HepG2 (cell line): ENCODE data around the gene SMG5. TPM values are rescaled to one million over a fixed set of nuclear protein-coding genes. Genes with fewer than 3 reads are reported as not detected.

Experiments
- ATAC-seq: fragments of 200-7000 bp; cut with Tn5 transposase; 3 replicates; pipeline ENCODE4 v1.9.1; 2020; ENCODE audit warnings: mild to moderate bottlenecking, moderate library complexity
- BruUV-seq: library from RNA; stranded (reverse); fragments of 400-500 nt; replicated peaks from 2 replicates; lab custom pipeline; 2021; lab: Mats Ljungman, UMichigan
- CTCF ChIA-PET: fragments of 300-600 bp; formaldehyde crosslinking; extraction: SDS; loops from one replicate; lab custom pipeline; 2021; ENCODE audit warnings: low total read pairs, inconsistent platforms, low intra/inter-chr PET ratio; lab: Yijun Ruan, JAX
- POLR2A ChIA-PET: fragments of 350-600 bp; sonication (Branson Sonifier 250); formaldehyde crosslinking; loops from one replicate; lab custom pipeline; 2020; ENCODE audit warnings: antibody characterized with exemption, inconsistent platforms; lab: Yijun Ruan, JAX
- DNase-seq: peaks from one replicate; pipeline ENCODE4 v3.0.0-alpha.2; 2015; ENCODE audit warnings: low spot score
- FAIRE-seq: peaks from 3 replicates; lab custom pipeline; 2011; peaks lifted over from hg19 to GRCh38; lab: Jason Lieb, UNC
- H2AFZ ChIP-seq: one replicate; pipeline ENCODE4 v1.6.1; 2011; ENCODE audit warnings: low read length, inconsistent platforms
- H3K27ac ChIP-seq: fragments of 300-600 bp; 3 replicates; pipeline ENCODE4 v1.8.0; 2011; ENCODE audit warnings: mixed run types, mild to moderate bottlenecking, mixed read lengths, low read length, inconsistent platforms; ENCODE audit not compliant: insufficient read depth; ENCODE audit errors: extremely low read length
- H3K27me3 ChIP-seq, 2 experiments: fragments of 200-600 bp in 1 of 2; 2 replicates in 1 of 2; 3 replicates in 1 of 2; pipeline versions ENCODE4 v1.6.0 to v1.8.0; 2011; ENCODE audit warnings: low read length in 2 of 2, mild to moderate bottlenecking in 2 of 2, moderate library complexity in 2 of 2, inconsistent platforms in 1 of 2; ENCODE audit not compliant: insufficient read depth in 2 of 2, control insufficient read depth in 1 of 2
- H3K36me3 ChIP-seq, 2 experiments: fragments of 200-600 bp in 1 of 2; replicated peaks in 1 of 2; 2 replicates in 1 of 2; 3 replicates in 1 of 2; pipeline versions ENCODE4 v1.5.1 to v1.8.0; 2011; ENCODE audit warnings: low read length in 2 of 2, inconsistent platforms in 1 of 2; ENCODE audit not compliant: insufficient read depth in 2 of 2, control insufficient read depth in 1 of 2
- H3K4me1 ChIP-seq: 2 replicates; pipeline ENCODE4 v1.5.1; 2012; ENCODE audit warnings: low read length, inconsistent platforms; ENCODE audit not compliant: insufficient read depth
- H3K4me2 ChIP-seq: 2 replicates; pipeline ENCODE4 v1.6.0; 2011; ENCODE audit warnings: low read depth, low read length, inconsistent platforms
- H3K4me3 ChIP-seq, 3 experiments: fragments of 200-600 bp in 1 of 3; sonication (generic), shearing (Covaris generic) in 1 of 3; replicated peaks in 1 of 3; 2 replicates each; pipeline ENCODE4 v1.5.1; 2011 to 2016; ENCODE audit warnings: low read length in 3 of 3, inconsistent platforms in 2 of 3, low read depth in 2 of 3, mild to moderate bottlenecking in 2 of 3, control low read depth in 1 of 3, mixed read lengths in 1 of 3; ENCODE audit not compliant: insufficient read depth in 1 of 3
- H3K79me2 ChIP-seq: one replicate; pipeline ENCODE4 v1.6.1; 2011; ENCODE audit warnings: low read length, inconsistent platforms; ENCODE audit not compliant: insufficient read depth
- H3K9ac ChIP-seq: 2 replicates; pipeline ENCODE4 v1.6.0; 2011; ENCODE audit warnings: mild to moderate bottlenecking, low read depth, low read length, inconsistent platforms; ENCODE audit not compliant: insufficient read depth
- H3K9me3 ChIP-seq: 2 replicates; pipeline ENCODE4 v1.5.1; 2012; ENCODE audit warnings: mild to moderate bottlenecking, low read length
- H4K20me1 ChIP-seq: 2 replicates; pipeline ENCODE4 v1.6.0; 2011; ENCODE audit warnings: inconsistent platforms, mild to moderate bottlenecking, low read length, moderate library complexity; ENCODE audit not compliant: insufficient read depth
- FOXC1 ChIP-seq: sonication (generic); formaldehyde crosslinking; IDR thresholded peaks from 2 replicates; pipeline ENCODE4 v1.8.0; 2022; ENCODE audit warnings: mild to moderate bottlenecking, missing genetic modification reagents, borderline replicate concordance
- GABPB1 ChIP-seq: IDR thresholded peaks from 2 replicates; pipeline ENCODE4 v1.6.1; 2016; ENCODE audit warnings: mild to moderate bottlenecking, missing genetic modification reagents, moderate library complexity, missing compliant biosample characterization
- HDAC2 ChIP-seq: sonication (generic); formaldehyde crosslinking; IDR thresholded peaks from 2 replicates; pipeline ENCODE4 v1.4.0; 2020; ENCODE audit warnings: missing genetic modification reagents
- IRF1 ChIP-seq: sonication (generic); formaldehyde crosslinking; IDR thresholded peaks from 2 replicates; pipeline ENCODE4 v1.4.0; 2020; ENCODE audit warnings: low read depth, mild to moderate bottlenecking, missing genetic modification reagents
- NCOR1 ChIP-seq: fragments of 200-600 bp; sonication (generic); IDR thresholded peaks from 2 replicates; pipeline ENCODE4 v1.7.0; 2017; ENCODE audit warnings: antibody characterized with exemption, low read length, borderline replicate concordance
- NFIB ChIP-seq: sonication (generic); formaldehyde crosslinking; IDR thresholded peaks from 2 replicates; pipeline ENCODE4 v1.9.0; 2021; ENCODE audit warnings: missing genetic modification reagents, mild to moderate bottlenecking, borderline replicate concordance
- PCBP1 ChIP-seq: fragments of 200-400 bp; formaldehyde crosslinking; IDR thresholded peaks from 2 replicates; pipeline ENCODE4 v1.6.1; 2017; ENCODE audit warnings: mild to moderate bottlenecking, low read depth, low read length, borderline replicate concordance
- PHF21A ChIP-seq: sonication (generic); formaldehyde crosslinking; IDR thresholded peaks from 2 replicates; pipeline ENCODE4 v1.5.0; 2020; ENCODE audit warnings: mild to moderate bottlenecking, missing genetic modification reagents
- RFX5 ChIP-seq: IDR thresholded peaks from 2 replicates; pipeline ENCODE4 v1.6.1; 2011; ENCODE audit warnings: low read depth, low read length, improper control_type of control experiment
- ZFP37 ChIP-seq: sonication (generic); formaldehyde crosslinking; IDR thresholded peaks from 2 replicates; pipeline ENCODE4 v1.4.0; 2020; ENCODE audit warnings: missing genetic modification reagents, borderline replicate concordance
- ZNF224 ChIP-seq: sonication (generic); formaldehyde crosslinking; IDR thresholded peaks from 2 replicates; pipeline ENCODE4 v1.5.0; 2020; ENCODE audit warnings: mild to moderate bottlenecking, missing genetic modification reagents
- WGBS: methylation state at CpG from one replicate; pipeline ENCODE4 v1.1.6; 2017; ENCODE audit warnings: low lambda C conversion rate; 5-methylcytosine and 5-hydroxymethylcytosine counted together
- in situ Hi-C: cut with HindIII; loops from 2 replicates; pipeline ENCODE4 v1.10.0; 2017; ENCODE audit warnings: low pct_unique_long_range_greater_than_20kb; ENCODE audit not compliant: extremely low pct_ligation_motif_present
- intact Hi-C: fragments of 100-400 bp; cut with micrococcal nuclease; formaldehyde crosslinking; loops from one replicate; pipeline ENCODE4 v1.10.0; 2022; ENCODE audit not compliant: unreplicated experiment
- polyA plus RNA-seq, 8 experiments: library from polyadenylated mRNA; depleted of rRNA in 3 of 8; stranded (reverse) in 7 of 8; unstranded in 1 of 8; fragments of >200 nt; fragmentation: Illumina TruSeq in 4 of 8; extraction: Trizol in 4 of 8; gene quantifications; 2 replicates each; pipeline versions ENCODE4 v1.2.1 to v1.2.3, GENCODE V29; 2011 to 2016; ENCODE audit warnings: low read depth in 4 of 8, missing spikeins in 1 of 8, mixed read lengths in 1 of 8; ENCODE audit not compliant: insufficient read depth in 1 of 8
- total RNA-seq, 5 experiments: library from RNA; depleted of rRNA; stranded (reverse); fragments of >200 nt; fragmentation: Illumina TruSeq; extraction: Trizol; gene quantifications; 2 replicates each; pipeline ENCODE4 v1.2.3, GENCODE V29; 2016; ENCODE audit warnings: low read depth in 1 of 5
- TF ChIP-seq, protein P1 (sequence below): sonication (generic); formaldehyde crosslinking; IDR thresholded peaks from 2 replicates; pipeline ENCODE4 v1.5.0; 2020; ENCODE audit warnings: missing genetic modification reagents
- TF ChIP-seq, protein P2 (sequence below): sonication (generic); formaldehyde crosslinking; IDR thresholded peaks from 2 replicates; pipeline ENCODE4 v1.4.0; 2020; ENCODE audit warnings: mild to moderate bottlenecking, missing genetic modification reagents

Gene SMG5
- total and polyA plus RNA-seq, 2 of the 13 experiments (the other 11 are each of a cell fraction or from before 2014, with no cell fraction given), result 50.5 to 84.0 TPM

DNA sequence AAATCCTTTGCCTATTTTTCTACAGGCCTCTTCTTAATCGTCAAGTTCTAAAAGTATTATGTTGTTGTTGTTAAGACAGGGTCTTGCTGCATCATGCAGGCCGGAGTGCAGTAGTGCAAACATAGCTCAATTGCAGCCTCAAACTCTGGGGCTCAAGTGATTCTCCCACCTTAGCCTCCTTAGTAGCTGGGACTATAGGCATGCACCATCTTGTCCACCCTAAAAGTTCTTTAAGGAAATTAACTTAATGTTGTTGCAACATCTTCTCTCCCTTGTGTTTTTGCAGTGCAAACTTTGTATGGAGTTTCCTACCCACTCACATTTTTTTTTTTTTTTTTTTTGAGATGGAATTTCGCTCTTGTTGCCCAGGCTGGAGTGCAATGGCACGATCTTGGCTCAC is 20.6 kb upstream of the SMG5 start:
- Histone ChIP-seq H2AFZ (no peak overlapping the region), H3K9me3 (no peaks in the 10 kb centered on the region), H3K4me2 (no peak overlapping the region), H3K27ac (no peak overlapping the region), H3K4me1 (peaks cover 10% of the 10 kb centered on the region), H3K9ac (no peak overlapping the region), H3K36me3 (peaks cover 5 to 10% of the 10 kb centered on the region in 2 experiments; a peak in 4 of 5 replicates), H4K20me1 (no peaks in the 10 kb centered on the region), H3K79me2 (no peaks in the 10 kb centered on the region), H3K27me3 (no peaks in the 10 kb centered on the region), H3K4me3 (no peak overlapping the region)
- in situ Hi-C loops (no loop called here), intact Hi-C loops (no loop called here)
- POLR2A ChIA-PET, result interaction anchor here (1.5 to 1.6 kb wide), 2 partner anchors 12 to 21 kb away, joined by 5 to 9 read pairs; partner anchors contain the start of gene SMG5
- DNase-seq (no peak), FAIRE-seq (no peak), ATAC-seq (no peak)
- no peak for TF ChIP-seq RFX5
- TF ChIP-seq ZNF224 (CRISPR knock-in tag), result no peak
- no peak for TF ChIP-seq HDAC2 (CRISPR knock-in tag)
- TF ChIP-seq ZFP37 (CRISPR knock-in tag), result no peak
- TF ChIP-seq, protein P1, sequence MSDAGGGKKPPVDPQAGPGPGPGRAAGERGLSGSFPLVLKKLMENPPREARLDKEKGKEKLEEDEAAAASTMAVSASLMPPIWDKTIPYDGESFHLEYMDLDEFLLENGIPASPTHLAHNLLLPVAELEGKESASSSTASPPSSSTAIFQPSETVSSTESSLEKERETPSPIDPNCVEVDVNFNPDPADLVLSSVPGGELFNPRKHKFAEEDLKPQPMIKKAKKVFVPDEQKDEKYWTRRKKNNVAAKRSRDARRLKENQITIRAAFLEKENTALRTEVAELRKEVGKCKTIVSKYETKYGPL (CRISPR knock-in tag), result no peak
- TF ChIP-seq, protein P2, sequence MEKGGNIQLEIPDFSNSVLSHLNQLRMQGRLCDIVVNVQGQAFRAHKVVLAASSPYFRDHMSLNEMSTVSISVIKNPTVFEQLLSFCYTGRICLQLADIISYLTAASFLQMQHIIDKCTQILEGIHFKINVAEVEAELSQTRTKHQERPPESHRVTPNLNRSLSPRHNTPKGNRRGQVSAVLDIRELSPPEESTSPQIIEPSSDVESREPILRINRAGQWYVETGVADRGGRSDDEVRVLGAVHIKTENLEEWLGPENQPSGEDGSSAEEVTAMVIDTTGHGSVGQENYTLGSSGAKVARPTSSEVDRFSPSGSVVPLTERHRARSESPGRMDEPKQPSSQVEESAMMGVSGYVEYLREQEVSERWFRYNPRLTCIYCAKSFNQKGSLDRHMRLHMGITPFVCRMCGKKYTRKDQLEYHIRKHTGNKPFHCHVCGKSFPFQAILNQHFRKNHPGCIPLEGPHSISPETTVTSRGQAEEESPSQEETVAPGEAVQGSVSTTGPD (CRISPR knock-in tag), result no peak
- TF ChIP-seq NCOR1, result no peak
- no peak for TF ChIP-seq PCBP1
- TF ChIP-seq PHF21A (CRISPR knock-in tag), result no peak
- TF ChIP-seq NFIB (CRISPR knock-in tag), result no peak
- no peak for TF ChIP-seq GABPB1 (CRISPR knock-in tag)
- no peak for TF ChIP-seq FOXC1
- no peak for TF ChIP-seq IRF1 (CRISPR knock-in tag)
- CTCF ChIA-PET, result no interaction called here
- no TSS peak for BruUV-seq
- 97% methylated on average over 4 of the region's 4 CpGs for WGBS
